Measurements from ENCODE around the gene NCCRP1.

DNA sequence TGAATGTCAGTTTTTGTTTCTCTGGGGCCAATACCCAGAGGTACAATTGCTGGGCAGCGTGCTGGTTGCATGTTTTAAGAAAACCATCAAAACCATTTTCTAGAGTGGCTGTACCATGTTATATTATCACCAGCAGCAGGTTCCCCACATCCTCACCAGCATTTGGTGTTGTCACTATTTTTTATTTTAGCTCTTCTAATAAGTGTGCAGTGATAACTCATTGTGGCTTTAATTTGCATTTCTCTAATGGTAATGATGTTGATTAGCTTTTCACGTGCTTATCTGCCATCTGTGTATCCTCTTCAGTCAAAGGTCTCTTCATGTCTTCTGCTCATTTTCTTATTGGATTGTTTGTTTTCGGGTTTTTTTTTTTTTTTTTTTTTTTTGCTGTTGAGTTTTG is 49.3 kb upstream of the NCCRP1 start:
- TF ChIP-seq, protein P1, sequence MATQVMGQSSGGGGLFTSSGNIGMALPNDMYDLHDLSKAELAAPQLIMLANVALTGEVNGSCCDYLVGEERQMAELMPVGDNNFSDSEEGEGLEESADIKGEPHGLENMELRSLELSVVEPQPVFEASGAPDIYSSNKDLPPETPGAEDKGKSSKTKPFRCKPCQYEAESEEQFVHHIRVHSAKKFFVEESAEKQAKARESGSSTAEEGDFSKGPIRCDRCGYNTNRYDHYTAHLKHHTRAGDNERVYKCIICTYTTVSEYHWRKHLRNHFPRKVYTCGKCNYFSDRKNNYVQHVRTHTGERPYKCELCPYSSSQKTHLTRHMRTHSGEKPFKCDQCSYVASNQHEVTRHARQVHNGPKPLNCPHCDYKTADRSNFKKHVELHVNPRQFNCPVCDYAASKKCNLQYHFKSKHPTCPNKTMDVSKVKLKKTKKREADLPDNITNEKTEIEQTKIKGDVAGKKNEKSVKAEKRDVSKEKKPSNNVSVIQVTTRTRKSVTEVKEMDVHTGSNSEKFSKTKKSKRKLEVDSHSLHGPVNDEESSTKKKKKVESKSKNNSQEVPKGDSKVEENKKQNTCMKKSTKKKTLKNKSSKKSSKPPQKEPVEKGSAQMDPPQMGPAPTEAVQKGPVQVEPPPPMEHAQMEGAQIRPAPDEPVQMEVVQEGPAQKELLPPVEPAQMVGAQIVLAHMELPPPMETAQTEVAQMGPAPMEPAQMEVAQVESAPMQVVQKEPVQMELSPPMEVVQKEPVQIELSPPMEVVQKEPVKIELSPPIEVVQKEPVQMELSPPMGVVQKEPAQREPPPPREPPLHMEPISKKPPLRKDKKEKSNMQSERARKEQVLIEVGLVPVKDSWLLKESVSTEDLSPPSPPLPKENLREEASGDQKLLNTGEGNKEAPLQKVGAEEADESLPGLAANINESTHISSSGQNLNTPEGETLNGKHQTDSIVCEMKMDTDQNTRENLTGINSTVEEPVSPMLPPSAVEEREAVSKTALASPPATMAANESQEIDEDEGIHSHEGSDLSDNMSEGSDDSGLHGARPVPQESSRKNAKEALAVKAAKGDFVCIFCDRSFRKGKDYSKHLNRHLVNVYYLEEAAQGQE (IDR thresholded peaks at IDR 0.05; ENCODE audit: borderline replicate concordance), result no peak
- TF ChIP-seq, protein P2, sequence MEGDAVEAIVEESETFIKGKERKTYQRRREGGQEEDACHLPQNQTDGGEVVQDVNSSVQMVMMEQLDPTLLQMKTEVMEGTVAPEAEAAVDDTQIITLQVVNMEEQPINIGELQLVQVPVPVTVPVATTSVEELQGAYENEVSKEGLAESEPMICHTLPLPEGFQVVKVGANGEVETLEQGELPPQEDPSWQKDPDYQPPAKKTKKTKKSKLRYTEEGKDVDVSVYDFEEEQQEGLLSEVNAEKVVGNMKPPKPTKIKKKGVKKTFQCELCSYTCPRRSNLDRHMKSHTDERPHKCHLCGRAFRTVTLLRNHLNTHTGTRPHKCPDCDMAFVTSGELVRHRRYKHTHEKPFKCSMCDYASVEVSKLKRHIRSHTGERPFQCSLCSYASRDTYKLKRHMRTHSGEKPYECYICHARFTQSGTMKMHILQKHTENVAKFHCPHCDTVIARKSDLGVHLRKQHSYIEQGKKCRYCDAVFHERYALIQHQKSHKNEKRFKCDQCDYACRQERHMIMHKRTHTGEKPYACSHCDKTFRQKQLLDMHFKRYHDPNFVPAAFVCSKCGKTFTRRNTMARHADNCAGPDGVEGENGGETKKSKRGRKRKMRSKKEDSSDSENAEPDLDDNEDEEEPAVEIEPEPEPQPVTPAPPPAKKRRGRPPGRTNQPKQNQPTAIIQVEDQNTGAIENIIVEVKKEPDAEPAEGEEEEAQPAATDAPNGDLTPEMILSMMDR (IDR thresholded peaks at IDR 0.05; ENCODE audit: poor library complexity, severe bottlenecking), result no peak
- TF ChIP-seq TAF1 (IDR thresholded peaks at IDR 0.05; ENCODE audit: low read depth) (no peak), EP300 (conservative IDR thresholded peaks at IDR 0.05; ENCODE audit: poor library complexity, severe bottlenecking) (no peak), SMC3 (conservative IDR thresholded peaks at IDR 0.05; ENCODE audit: poor library complexity) (no peak), EZH2 (IDR thresholded peaks at IDR 0.05; ENCODE audit: borderline replicate concordance, insufficient read depth, low read length, poor library complexity, severe bottlenecking) (no peak), RAD21 (conservative IDR thresholded peaks at IDR 0.05) (no peak)
